Uterus (tissue), 2 donors: Measurements from ENCODE around the gene AEN.
"Not testable (repeated sequence)": the region's sequence is repeated elsewhere in the genome, so short reads cannot be mapped to it uniquely, and the experiment has no call there.

Source experiments
- POLR2A ChIP-seq, 2 donors: fragments of 450-650 bp; IDR thresholded peaks; one replicate each; pipeline ENCODE4 v1.6.1; 2016; ENCODE audit warnings: antibody characterized with exemption in 2 of 2, mild to moderate bottlenecking in 1 of 2, moderate library complexity in 1 of 2
- TF ChIP-seq, protein P1 (sequence below), 4 experiments: fragments of 200-600 bp in 2 of 4; fragments of 450-650 bp in 2 of 4; sonication (generic) in 2 of 4; IDR thresholded peaks; one replicate each; pipeline ENCODE4 v1.5.1; 2016 to 2019; ENCODE audit warnings: antibody characterized with exemption in 4 of 4, mild to moderate bottlenecking in 2 of 4, moderate library complexity in 1 of 4

- not testable (repeated sequence) for TF ChIP-seq POLR2A (IDR thresholded peaks at IDR 0.05)
- TF ChIP-seq, protein P1, sequence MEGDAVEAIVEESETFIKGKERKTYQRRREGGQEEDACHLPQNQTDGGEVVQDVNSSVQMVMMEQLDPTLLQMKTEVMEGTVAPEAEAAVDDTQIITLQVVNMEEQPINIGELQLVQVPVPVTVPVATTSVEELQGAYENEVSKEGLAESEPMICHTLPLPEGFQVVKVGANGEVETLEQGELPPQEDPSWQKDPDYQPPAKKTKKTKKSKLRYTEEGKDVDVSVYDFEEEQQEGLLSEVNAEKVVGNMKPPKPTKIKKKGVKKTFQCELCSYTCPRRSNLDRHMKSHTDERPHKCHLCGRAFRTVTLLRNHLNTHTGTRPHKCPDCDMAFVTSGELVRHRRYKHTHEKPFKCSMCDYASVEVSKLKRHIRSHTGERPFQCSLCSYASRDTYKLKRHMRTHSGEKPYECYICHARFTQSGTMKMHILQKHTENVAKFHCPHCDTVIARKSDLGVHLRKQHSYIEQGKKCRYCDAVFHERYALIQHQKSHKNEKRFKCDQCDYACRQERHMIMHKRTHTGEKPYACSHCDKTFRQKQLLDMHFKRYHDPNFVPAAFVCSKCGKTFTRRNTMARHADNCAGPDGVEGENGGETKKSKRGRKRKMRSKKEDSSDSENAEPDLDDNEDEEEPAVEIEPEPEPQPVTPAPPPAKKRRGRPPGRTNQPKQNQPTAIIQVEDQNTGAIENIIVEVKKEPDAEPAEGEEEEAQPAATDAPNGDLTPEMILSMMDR (IDR thresholded peaks at IDR 0.05): not testable (repeated sequence)
Measured at GRCh38 chr15:88632797-88633196, 11.7 kb downstream of the AEN start.
